OCI-LY7 (cell line): ENCODE results near the gene ACOXL. TPM values are rescaled to one million over a fixed set of nuclear protein-coding genes. Genes with fewer than 3 reads are reported as not detected.

Experiments
- BruUV-seq: library from RNA; stranded (reverse); fragments of 400-500 nt; replicated peaks from 2 replicates; lab custom pipeline; 2021; lab: Mats Ljungman, UMichigan
- CTCF ChIA-PET: fragments of 300-600 bp; sonication (Branson Sonifier 250); formaldehyde crosslinking; loops from one replicate; lab custom pipeline; 2022; ENCODE audit warnings: antibody characterized with exemption; ENCODE audit not compliant: unreplicated experiment; lab: Charles Lee
- POLR2A ChIA-PET: fragments of 300-600 bp; sonication (Branson Sonifier 250); formaldehyde crosslinking; loops from one replicate; lab custom pipeline; 2022; ENCODE audit warnings: antibody characterized with exemption; lab: Charles Lee
- DNase-seq: peaks from one replicate; pipeline ENCODE4 v3.0.0-alpha.2; 2015; ENCODE audit warnings: low spot score
- H2AFZ ChIP-seq: fragments of 200-600 bp; sonication (generic), shearing (Covaris generic); 2 replicates; pipeline ENCODE4 v1.6.1; 2014; ENCODE audit warnings: mild to moderate bottlenecking, antibody characterized with exemption, low read length, moderate library complexity
- H3K27ac ChIP-seq: fragments of 200-600 bp; sonication (generic); 2 replicates; pipeline ENCODE4 v1.5.1; 2014; ENCODE audit warnings: mixed run types, low read depth, mild to moderate bottlenecking, moderate library complexity, low read length, inconsistent platforms; ENCODE audit not compliant: poor library complexity, severe bottlenecking
- H3K36me3 ChIP-seq: fragments of 200-600 bp; sonication (generic); 2 replicates; pipeline ENCODE4 v1.6.1; 2014; ENCODE audit warnings: mild to moderate bottlenecking, antibody characterized with exemption, low read length, moderate library complexity, mixed read lengths; ENCODE audit not compliant: insufficient read depth
- H3K4me1 ChIP-seq: fragments of 200-600 bp; sonication (generic); 2 replicates; pipeline ENCODE4 v1.5.1; 2014; ENCODE audit warnings: mild to moderate bottlenecking, low read length; ENCODE audit not compliant: insufficient read depth, poor library complexity, severe bottlenecking
- H3K4me2 ChIP-seq: fragments of 200-600 bp; sonication (generic); 2 replicates; pipeline ENCODE4 v1.6.1; 2014; ENCODE audit warnings: mild to moderate bottlenecking, low read length
- H3K4me3 ChIP-seq: fragments of 200-600 bp; sonication (generic); 2 replicates; pipeline ENCODE4 v1.5.1; 2014; ENCODE audit warnings: mild to moderate bottlenecking, low read depth, low read length; ENCODE audit not compliant: poor library complexity, severe bottlenecking
- H3K79me2 ChIP-seq: fragments of 200-600 bp; sonication (generic); 2 replicates; pipeline ENCODE4 v1.6.1; 2016; ENCODE audit warnings: low read depth, mild to moderate bottlenecking, low read length, moderate library complexity, mixed read lengths; ENCODE audit not compliant: insufficient read depth
- H3K9me2 ChIP-seq: fragments of 200-600 bp; sonication (generic); 2 replicates; pipeline ENCODE4 v1.6.1; 2016; ENCODE audit warnings: mild to moderate bottlenecking, low read length, mixed read lengths; ENCODE audit not compliant: insufficient read depth
- H3K9me3 ChIP-seq: fragments of 200-600 bp; sonication (generic); 2 replicates; pipeline ENCODE4 v1.6.1; 2014; ENCODE audit warnings: mild to moderate bottlenecking, mixed run types, low read length, mixed read lengths
- H4K20me1 ChIP-seq: fragments of 200-600 bp; sonication (generic); 2 replicates; pipeline ENCODE4 v1.6.1; 2014; ENCODE audit warnings: mild to moderate bottlenecking, antibody characterized with exemption, low read length, moderate library complexity, mixed read lengths; ENCODE audit not compliant: insufficient read depth
- CTCF ChIP-seq: fragments of 200-600 bp; sonication (generic); conservative IDR thresholded peaks from 2 replicates; pipeline ENCODE4 v1.5.1; 2014; ENCODE audit warnings: mild to moderate bottlenecking, antibody characterized with exemption, low read length, moderate library complexity, mixed read lengths
- EZH2phosphoT487 ChIP-seq: fragments of 200-600 bp; sonication (generic); IDR thresholded peaks from 2 replicates; pipeline ENCODE4 v1.6.1; 2018; ENCODE audit warnings: low read depth, borderline replicate concordance, mild to moderate bottlenecking, mixed run types, antibody characterized with exemption, low read length, moderate library complexity, mixed read lengths
- intact Hi-C: fragments of 100-400 bp; cut with micrococcal nuclease; formaldehyde crosslinking; loops from one replicate; pipeline ENCODE4 v1.10.0; 2022; ENCODE audit not compliant: unreplicated experiment
- total RNA-seq, 2 experiments: library from RNA; depleted of rRNA in 1 of 2; stranded (reverse); fragments of >200 nt in 1 of 2; shearing (Covaris generic) in 1 of 2; gene quantifications; 2 replicates each; pipeline ENCODE4 v1.2.3, GENCODE V29; 2014 to 2022

Gene ACOXL
- total RNA-seq, 2 experiments from 2014 or later = 1.4 TPM; not detected in 1

GRCh38 chr2:110978756-110979470, 246.5 kb downstream of the ACOXL start:
- TF ChIP-seq EZH2phosphoT487 = no peak
- no peak for TF ChIP-seq CTCF
- Histone ChIP-seq H3K4me1 (no peaks in the 10 kb centered on the region), H3K9me3 (no peaks in the 10 kb centered on the region), H3K9me2 (no peaks in the 10 kb centered on the region), H2AFZ (no peak overlapping the region), H3K4me2 (no peak overlapping the region), H3K27ac (no peak overlapping the region), H3K79me2 (no peaks in the 10 kb centered on the region), H3K36me3 (no peaks in the 10 kb centered on the region), H4K20me1 (no peaks in the 10 kb centered on the region), H3K4me3 (no peak overlapping the region)
- intact Hi-C loops = no loop called here
- POLR2A ChIA-PET = no interaction called here
- no peak for DNase-seq
- CTCF ChIA-PET = no interaction called here
- no TSS peak for BruUV-seq

GRCh38 chr2:110979471-110980338, 247.3 kb downstream of the ACOXL start:
- no TSS peak for BruUV-seq
- Histone ChIP-seq H3K36me3 (no peaks in the 10 kb centered on the region), H3K9me3 (no peaks in the 10 kb centered on the region), H3K27ac (no peak overlapping the region), H3K4me1 (no peaks in the 10 kb centered on the region), H3K79me2 (no peaks in the 10 kb centered on the region), H2AFZ (no peak overlapping the region), H3K4me3 (no peak overlapping the region), H4K20me1 (no peaks in the 10 kb centered on the region), H3K9me2 (no peaks in the 10 kb centered on the region), H3K4me2 (no peak overlapping the region)
- CTCF ChIA-PET = no interaction called here
- no peak for TF ChIP-seq CTCF
- no peak for TF ChIP-seq EZH2phosphoT487
- POLR2A ChIA-PET = no interaction called here
- no peak for DNase-seq
- intact Hi-C loops = no loop called here
